ENCODE data around the gene AAMDC. TPM values are rescaled to one million over a fixed set of nuclear protein-coding genes. Genes with fewer than 3 reads are reported as not detected.

The AAMDC gene
- total and polyA plus RNA-seq, 4 donors = 26.2 to 77.9 (median 28.9) TPM

DNA sequence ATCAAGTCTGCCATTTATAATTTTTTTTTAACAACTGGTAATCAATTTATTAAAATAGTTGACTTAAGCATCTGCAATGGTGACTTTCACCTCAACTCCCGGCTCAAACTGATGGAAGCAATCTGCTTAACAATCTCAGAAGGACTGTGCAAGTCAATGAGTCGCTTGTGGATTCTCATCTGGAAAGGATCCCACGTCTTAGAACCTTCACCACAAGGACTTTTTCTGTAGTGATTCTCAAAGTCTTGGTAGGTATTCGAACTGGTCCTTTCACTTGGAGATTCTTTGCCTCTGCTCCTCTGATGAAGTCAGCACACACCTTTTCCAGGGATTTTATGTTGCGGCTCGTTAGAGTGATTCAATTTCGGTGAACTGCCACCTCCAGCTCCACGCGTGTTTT lies 7.7 kb upstream of the AAMDC start:
- Histone ChIP-seq H3K4me1 (ENCODE audit: control insufficient read depth in 5 of 5, insufficient read depth in 5 of 5, low read length in 5 of 5) (peaks cover 0 to 10% (median 0%) of the 10 kb centered on the region in 5 donors), H3K36me3 (ENCODE audit: control insufficient read depth in 4 of 4, insufficient read depth in 4 of 4, low read length in 4 of 4) (peaks cover 0 to 8% (median under 1%) of the 10 kb centered on the region in 4 donors), H3K9me3 (ENCODE audit: control insufficient read depth in 4 of 4, insufficient read depth in 3 of 4, low read length in 3 of 4) (no peaks in the 10 kb centered on the region), H3K9ac (ENCODE audit: insufficient read depth in 1 of 2, low read length in 2 of 2) (no peak overlapping the region), H3K4me3 (no peak overlapping the region), H3K27me3 (ENCODE audit: control insufficient read depth in 3 of 3, insufficient read depth in 3 of 3, low read length in 2 of 3) (no peaks in the 10 kb centered on the region), H3K27ac (ENCODE audit: low read depth in 1 of 2, low read length in 1 of 2) (no peak overlapping the region)
- ATAC-seq (ENCODE audit: insufficient read depth, low FRiP score) (no peak), DNase-seq (no peak)
- TF ChIP-seq, protein P1, sequence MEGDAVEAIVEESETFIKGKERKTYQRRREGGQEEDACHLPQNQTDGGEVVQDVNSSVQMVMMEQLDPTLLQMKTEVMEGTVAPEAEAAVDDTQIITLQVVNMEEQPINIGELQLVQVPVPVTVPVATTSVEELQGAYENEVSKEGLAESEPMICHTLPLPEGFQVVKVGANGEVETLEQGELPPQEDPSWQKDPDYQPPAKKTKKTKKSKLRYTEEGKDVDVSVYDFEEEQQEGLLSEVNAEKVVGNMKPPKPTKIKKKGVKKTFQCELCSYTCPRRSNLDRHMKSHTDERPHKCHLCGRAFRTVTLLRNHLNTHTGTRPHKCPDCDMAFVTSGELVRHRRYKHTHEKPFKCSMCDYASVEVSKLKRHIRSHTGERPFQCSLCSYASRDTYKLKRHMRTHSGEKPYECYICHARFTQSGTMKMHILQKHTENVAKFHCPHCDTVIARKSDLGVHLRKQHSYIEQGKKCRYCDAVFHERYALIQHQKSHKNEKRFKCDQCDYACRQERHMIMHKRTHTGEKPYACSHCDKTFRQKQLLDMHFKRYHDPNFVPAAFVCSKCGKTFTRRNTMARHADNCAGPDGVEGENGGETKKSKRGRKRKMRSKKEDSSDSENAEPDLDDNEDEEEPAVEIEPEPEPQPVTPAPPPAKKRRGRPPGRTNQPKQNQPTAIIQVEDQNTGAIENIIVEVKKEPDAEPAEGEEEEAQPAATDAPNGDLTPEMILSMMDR (IDR thresholded peaks at IDR 0.05; ENCODE audit: control extremely low read depth, extremely low read depth) = no peak
- WGBS, 2 donors = 93 to 95% methylated on average over 9 of the region's 9 CpGs

DNA sequence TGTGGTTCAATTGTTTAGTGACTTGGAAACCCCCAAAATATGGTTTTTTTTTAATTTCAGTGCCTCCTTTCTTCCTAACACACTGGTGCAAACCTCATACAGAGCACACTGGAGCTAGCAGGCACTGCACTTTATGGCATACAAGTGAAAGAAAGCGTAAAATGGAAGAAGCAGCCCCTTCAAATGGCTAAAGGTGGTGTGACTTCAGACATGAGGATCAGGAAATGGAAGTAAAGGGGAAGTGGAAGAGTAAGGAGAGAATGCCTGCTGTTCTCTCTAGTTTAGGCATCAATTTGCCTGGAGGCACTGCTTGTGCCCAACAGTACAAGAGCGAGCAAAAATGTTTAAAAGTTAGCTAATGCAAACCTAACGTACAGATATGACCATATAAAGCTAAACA lies 6.1 kb upstream of the AAMDC start:
- H3K9me3 ChIP-seq (ENCODE audit: control insufficient read depth in 4 of 4, insufficient read depth in 3 of 4, low read length in 3 of 4) = no peaks in the 10 kb centered on the region
- TF ChIP-seq, protein P1 (IDR thresholded peaks at IDR 0.05; ENCODE audit: control extremely low read depth, extremely low read depth) = no peak
- H3K4me3 ChIP-seq = no peak overlapping the region
- 95 to 99% methylated on average over 3 of the region's 3 CpGs for WGBS, 2 donors
- DNase-seq (no peak), ATAC-seq (ENCODE audit: insufficient read depth, low FRiP score) (no peak)
- H3K36me3 ChIP-seq (ENCODE audit: control insufficient read depth in 4 of 4, insufficient read depth in 4 of 4, low read length in 4 of 4) = peaks cover 0 to 6% (median under 1%) of the 10 kb centered on the region in 4 donors
- H3K27ac ChIP-seq (ENCODE audit: low read depth in 1 of 2, low read length in 1 of 2) = no peak overlapping the region
- peaks cover 0 to 9% (median 6%) of the 10 kb centered on the region in 5 donors for H3K4me1 ChIP-seq (ENCODE audit: control insufficient read depth in 5 of 5, insufficient read depth in 5 of 5, low read length in 5 of 5)
- H3K9ac ChIP-seq (ENCODE audit: insufficient read depth in 1 of 2, low read length in 2 of 2) = no peak overlapping the region
- H3K27me3 ChIP-seq (ENCODE audit: control insufficient read depth in 3 of 3, insufficient read depth in 3 of 3, low read length in 2 of 3) = no peaks in the 10 kb centered on the region

DNA sequence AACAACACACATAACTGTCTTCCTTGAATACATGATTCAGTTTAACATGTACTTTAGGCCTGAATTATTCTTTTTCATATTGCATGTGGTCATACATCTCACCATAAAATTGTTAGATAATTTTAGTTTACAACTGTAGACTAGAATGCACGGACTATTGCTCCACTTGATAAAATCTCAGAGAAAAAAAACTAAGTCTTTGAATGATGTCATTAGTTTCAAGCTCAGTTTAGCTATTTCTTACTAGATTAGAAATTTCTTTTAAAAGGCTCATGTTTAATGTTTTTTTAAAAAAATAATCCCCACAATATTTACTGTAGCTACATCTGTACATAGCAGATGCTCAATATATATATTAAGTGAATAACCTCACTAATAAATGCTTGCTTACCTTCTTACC lies 5.5 kb upstream of the AAMDC start:
- Histone ChIP-seq H3K27ac (ENCODE audit: low read depth in 1 of 2, low read length in 1 of 2) (no peak overlapping the region), H3K9ac (ENCODE audit: insufficient read depth in 1 of 2, low read length in 2 of 2) (no peak overlapping the region), H3K4me3 (no peak overlapping the region), H3K27me3 (ENCODE audit: control insufficient read depth in 3 of 3, insufficient read depth in 3 of 3, low read length in 2 of 3) (no peaks in the 10 kb centered on the region), H3K9me3 (ENCODE audit: control insufficient read depth in 4 of 4, insufficient read depth in 3 of 4, low read length in 3 of 4) (no peaks in the 10 kb centered on the region), H3K36me3 (ENCODE audit: control insufficient read depth in 4 of 4, insufficient read depth in 4 of 4, low read length in 4 of 4) (peaks cover 0 to 6% (median under 1%) of the 10 kb centered on the region in 4 donors), H3K4me1 (ENCODE audit: control insufficient read depth in 5 of 5, insufficient read depth in 5 of 5, low read length in 5 of 5) (peaks cover 0 to 9% (median 6%) of the 10 kb centered on the region in 5 donors)
- no peak for DNase-seq
- 85 to 90% methylated on average over 1 of the region's 1 CpG for WGBS, 2 donors
- TF ChIP-seq, protein P1 (IDR thresholded peaks at IDR 0.05; ENCODE audit: control extremely low read depth, extremely low read depth) = no peak
- no peak for ATAC-seq (ENCODE audit: insufficient read depth, low FRiP score)

DNA sequence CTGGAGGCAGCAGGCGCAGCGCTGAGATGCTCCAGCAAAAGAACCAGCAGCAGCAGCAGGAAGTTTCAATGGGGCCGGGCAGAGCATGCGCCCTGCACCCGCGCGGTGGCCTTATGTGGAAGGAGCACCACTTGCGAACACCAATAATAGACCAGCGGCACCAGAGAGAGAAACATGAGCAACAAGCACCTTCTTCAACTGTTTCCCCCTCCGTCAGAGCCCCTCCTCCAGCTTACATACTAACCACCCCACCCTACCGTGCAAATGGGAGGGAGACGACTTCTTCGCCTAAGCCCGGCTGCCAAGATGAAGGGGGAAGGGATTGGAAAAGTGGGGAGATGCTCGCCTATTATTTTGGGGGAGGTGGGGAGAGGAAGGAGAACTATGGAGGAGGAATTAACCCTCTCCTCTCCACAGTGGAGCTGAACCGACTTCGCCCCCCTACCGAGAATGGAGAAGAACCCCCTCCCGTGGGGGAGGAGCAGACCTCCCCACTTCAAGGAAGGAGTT lies 1.5 kb upstream of the AAMDC start:
- Histone ChIP-seq H3K36me3 (ENCODE audit: control insufficient read depth in 4 of 4, insufficient read depth in 4 of 4, low read length in 4 of 4) (no peaks in the 10 kb centered on the region), H3K27ac (ENCODE audit: low read depth in 1 of 2, low read length in 1 of 2) (peak overlapping the region; percentile 90 to 94), H3K4me1 (ENCODE audit: control insufficient read depth in 5 of 5, insufficient read depth in 5 of 5, low read length in 5 of 5) (peaks cover 3 to 30% (median 9%) of the 10 kb centered on the region in 5 donors), H3K9ac (ENCODE audit: insufficient read depth in 1 of 2, low read length in 2 of 2) (peak overlapping the region in 1 of 2 donors; percentile 85), H3K9me3 (ENCODE audit: control insufficient read depth in 4 of 4, insufficient read depth in 3 of 4, low read length in 3 of 4) (no peaks in the 10 kb centered on the region), H3K4me3 (peak overlapping the region; percentile 97), H3K27me3 (ENCODE audit: control insufficient read depth in 3 of 3, insufficient read depth in 3 of 3, low read length in 2 of 3) (no peaks in the 10 kb centered on the region)
- TF ChIP-seq, protein P1 (IDR thresholded peaks at IDR 0.05; ENCODE audit: control extremely low read depth, extremely low read depth) = no peak
- DNase-seq (peak; percentile 86 to 93 (median 89)), ATAC-seq (ENCODE audit: insufficient read depth, low FRiP score) (peak; percentile 60)
- WGBS, 2 donors = 0% methylated on average over 19 of the region's 19 CpGs

Data from lung (tissue), 12 donors.